Measurements from ENCODE around the gene CSTPP1. TPM values are rescaled to one million over a fixed set of nuclear protein-coding genes. Genes with fewer than 3 reads are reported as not detected.

The CSTPP1 gene
- total and polyA plus RNA-seq, 2 donors (not counting 3 experiments of a cell fraction or from before 2014, with no cell fraction given), result 25.9 to 38.2 TPM

- H3K27me3 ChIP-seq (ENCODE audit: control insufficient read depth in 2 of 2, insufficient read depth in 2 of 2, low read length in 2 of 2), result no peaks in the 10 kb centered on the region
- no peak overlapping the region for H2AFZ ChIP-seq (ENCODE audit: low read depth, low read length)
- H3K27ac ChIP-seq (ENCODE audit: insufficient read depth, low read depth, low read length), result no peak overlapping the region
- no peaks in the 10 kb centered on the region for H3K9me3 ChIP-seq (replicated peaks; ENCODE audit: control insufficient read depth, insufficient read depth, low read length)
- TF ChIP-seq FOS (IDR thresholded peaks at IDR 0.05; ENCODE audit: borderline replicate concordance, insufficient read depth, low read length), result no peak
- no peak for TF ChIP-seq POLR2A (IDR thresholded peaks at IDR 0.05; ENCODE audit: low read depth, low read length)
- TF ChIP-seq JUN (IDR thresholded peaks at IDR 0.05; ENCODE audit: borderline replicate concordance, insufficient read depth, insufficient read length, low read depth), result no peak
- TF ChIP-seq POLR2AphosphoS5 (IDR thresholded peaks at IDR 0.05; ENCODE audit: insufficient read depth, low read depth, low read length), result no peak
- no peak for TF ChIP-seq EZH2 (IDR thresholded peaks at IDR 0.05; ENCODE audit: borderline replicate concordance, low read depth, low read length, severe bottlenecking)
- TF ChIP-seq MYC (IDR thresholded peaks at IDR 0.05; ENCODE audit: low read depth, low read length), result no peak
- no peak for TF ChIP-seq CTCF (IDR thresholded peaks at IDR 0.05; ENCODE audit: extremely low read depth in 1 of 2, insufficient read depth in 1 of 2, low read depth in 1 of 2, low read length in 2 of 2)
- TF ChIP-seq MAX (IDR thresholded peaks at IDR 0.05; ENCODE audit: insufficient read depth, insufficient read length), result no peak
- H3K4me2 ChIP-seq (ENCODE audit: insufficient read depth, low read length), result no peak overlapping the region
- H3K9ac ChIP-seq (replicated peaks; ENCODE audit: extremely low read depth, insufficient read depth, low read length), result no peak overlapping the region
- H3K9me1 ChIP-seq (replicated peaks; ENCODE audit: control insufficient read depth, extremely low read depth, insufficient read depth, low read length), result no peaks in the 10 kb centered on the region
- dilution Hi-C loops (cut with MboI; ENCODE audit: extremely low pct_ligation_motif_present, low sequenced_read_pairs) (no loop called here), intact Hi-C loops (cut with micrococcal nuclease) (no loop called here)
- H3K79me2 ChIP-seq (ENCODE audit: control insufficient read depth, insufficient read depth, low read length), result no peaks in the 10 kb centered on the region
- H3K36me3 ChIP-seq (ENCODE audit: control insufficient read depth in 2 of 2, extremely low read depth in 1 of 2, insufficient read depth in 2 of 2, low read length in 2 of 2), result no peaks in the 10 kb centered on the region
- no peaks in the 10 kb centered on the region for H4K20me1 ChIP-seq (replicated peaks; ENCODE audit: control insufficient read depth, extremely low read depth, insufficient read depth, low read length)
- BruUV-seq (replicated peaks), result no TSS peak
- DNase-seq (ENCODE audit: low read depth, low spot score) (no peak), FAIRE-seq (no peak)
- POLR2A ChIA-PET, result no interaction called here
- CTCF ChIA-PET, result no interaction called here
- H3K4me1 ChIP-seq (ENCODE audit: control insufficient read depth, extremely low read depth, insufficient read depth, low read length), result peaks cover 13% of the 10 kb centered on the region
- no peak overlapping the region for H3K4me3 ChIP-seq (replicated peaks in 1 of 3; ENCODE audit: insufficient read depth in 1 of 3, low read depth in 1 of 3, low read length in 3 of 3)
Measured at GRCh38 chr11:46953093-46953492, 16.5 kb downstream of the CSTPP1 start.

Data from endothelial cell of umbilical vein (primary cell).